ENCODE measurements around the gene PEX11G.

PEX11G gene

DNA sequence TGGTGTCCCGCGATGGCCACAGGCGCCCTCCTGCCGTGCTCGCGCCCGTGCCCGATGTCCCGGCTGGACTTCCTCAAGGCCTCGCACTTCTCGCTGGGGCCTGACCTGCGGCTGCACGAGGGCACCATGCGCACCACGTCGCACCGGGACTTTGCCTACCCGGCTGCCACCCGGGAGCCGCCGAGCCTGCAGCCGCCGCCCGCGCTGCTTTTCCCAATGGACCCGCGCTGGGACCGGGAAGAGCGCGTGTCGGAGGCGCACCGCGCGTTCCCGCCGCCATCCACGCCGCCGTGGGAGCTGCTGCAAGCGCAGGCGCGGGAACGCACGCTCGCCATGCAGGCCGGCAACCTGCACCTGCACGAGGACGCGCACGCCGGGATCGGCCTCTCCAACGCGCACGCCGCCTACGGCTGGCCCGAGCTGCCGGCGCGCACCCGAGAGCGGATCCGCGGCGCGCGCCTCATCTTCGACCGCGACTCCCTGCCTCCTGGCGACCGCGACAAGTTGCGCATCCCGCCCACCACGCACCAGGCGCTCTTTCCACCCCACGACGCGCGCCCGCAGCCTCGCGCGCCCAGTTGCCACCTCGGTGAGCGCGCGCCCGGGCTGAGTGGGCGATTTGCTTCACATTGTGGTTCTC is 12.1 kb upstream of the PEX11G start:
- TF ChIP-seq, protein P1, sequence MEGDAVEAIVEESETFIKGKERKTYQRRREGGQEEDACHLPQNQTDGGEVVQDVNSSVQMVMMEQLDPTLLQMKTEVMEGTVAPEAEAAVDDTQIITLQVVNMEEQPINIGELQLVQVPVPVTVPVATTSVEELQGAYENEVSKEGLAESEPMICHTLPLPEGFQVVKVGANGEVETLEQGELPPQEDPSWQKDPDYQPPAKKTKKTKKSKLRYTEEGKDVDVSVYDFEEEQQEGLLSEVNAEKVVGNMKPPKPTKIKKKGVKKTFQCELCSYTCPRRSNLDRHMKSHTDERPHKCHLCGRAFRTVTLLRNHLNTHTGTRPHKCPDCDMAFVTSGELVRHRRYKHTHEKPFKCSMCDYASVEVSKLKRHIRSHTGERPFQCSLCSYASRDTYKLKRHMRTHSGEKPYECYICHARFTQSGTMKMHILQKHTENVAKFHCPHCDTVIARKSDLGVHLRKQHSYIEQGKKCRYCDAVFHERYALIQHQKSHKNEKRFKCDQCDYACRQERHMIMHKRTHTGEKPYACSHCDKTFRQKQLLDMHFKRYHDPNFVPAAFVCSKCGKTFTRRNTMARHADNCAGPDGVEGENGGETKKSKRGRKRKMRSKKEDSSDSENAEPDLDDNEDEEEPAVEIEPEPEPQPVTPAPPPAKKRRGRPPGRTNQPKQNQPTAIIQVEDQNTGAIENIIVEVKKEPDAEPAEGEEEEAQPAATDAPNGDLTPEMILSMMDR (conservative IDR thresholded peaks at IDR 0.05), result no peak; the same call in 1 of the 2 replicates
- peak overlapping the region; percentile 31; the same call in 1 of the 2 replicates for H3K27ac ChIP-seq

DNA sequence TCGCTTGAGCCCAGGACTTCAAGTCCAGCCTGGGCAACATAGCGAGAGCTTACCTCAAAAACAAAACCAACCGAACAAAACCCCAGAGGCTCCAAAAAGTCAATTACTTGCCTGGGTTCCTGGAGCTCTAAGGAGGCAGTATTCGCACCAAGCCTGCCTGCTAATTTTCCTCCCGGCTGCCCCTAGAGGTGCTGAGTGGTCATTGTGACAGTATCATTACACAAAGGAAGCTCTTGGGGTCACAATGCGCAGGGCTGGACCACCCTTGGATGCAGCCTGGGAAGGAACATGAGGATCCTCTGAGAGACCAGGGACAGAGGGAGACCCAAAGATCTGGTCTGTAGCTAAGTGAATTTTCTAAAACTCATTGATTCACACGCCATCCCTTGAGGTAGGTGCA is 8.5 kb upstream of the PEX11G start:
- TF ChIP-seq, protein P1 (conservative IDR thresholded peaks at IDR 0.05), result peak; percentile 43
- no peak overlapping the region for H3K27ac ChIP-seq

DNA sequence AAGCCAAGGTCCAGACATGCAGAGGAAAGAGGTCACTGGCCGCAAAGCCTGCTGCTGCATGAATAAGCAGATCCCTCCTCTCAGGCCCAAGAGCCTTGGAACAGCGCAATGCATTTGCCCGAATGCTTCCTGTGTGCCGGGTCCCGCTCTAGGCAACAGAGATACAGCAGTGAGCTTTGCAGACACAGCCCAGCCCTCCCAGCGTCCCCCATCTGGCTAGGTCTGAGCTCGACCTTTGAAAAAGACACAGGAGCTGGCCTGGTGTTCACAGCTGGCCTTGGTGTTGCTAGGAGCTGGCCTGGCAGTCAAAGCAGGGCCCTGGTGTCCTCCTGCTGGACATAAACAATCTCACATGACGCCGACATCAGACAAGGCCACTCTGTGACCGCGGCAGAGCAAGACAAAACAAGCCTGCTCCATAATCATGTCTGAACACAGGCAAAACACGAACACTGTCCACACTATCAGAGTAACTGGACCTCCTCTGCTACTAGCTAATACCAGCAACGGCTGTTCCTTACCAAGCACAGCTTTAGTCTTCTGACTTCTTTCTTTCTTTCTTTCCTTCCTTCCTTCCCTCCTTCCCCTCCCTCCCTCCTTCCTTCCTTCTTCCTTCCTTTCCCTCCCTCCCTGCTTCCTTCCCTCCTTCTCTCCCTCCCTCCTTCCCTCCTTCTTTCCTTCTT is 5.7 kb upstream of the PEX11G start:
- no peak overlapping the region for H3K27ac ChIP-seq
- TF ChIP-seq, protein P1 (conservative IDR thresholded peaks at IDR 0.05), result no peak

DNA sequence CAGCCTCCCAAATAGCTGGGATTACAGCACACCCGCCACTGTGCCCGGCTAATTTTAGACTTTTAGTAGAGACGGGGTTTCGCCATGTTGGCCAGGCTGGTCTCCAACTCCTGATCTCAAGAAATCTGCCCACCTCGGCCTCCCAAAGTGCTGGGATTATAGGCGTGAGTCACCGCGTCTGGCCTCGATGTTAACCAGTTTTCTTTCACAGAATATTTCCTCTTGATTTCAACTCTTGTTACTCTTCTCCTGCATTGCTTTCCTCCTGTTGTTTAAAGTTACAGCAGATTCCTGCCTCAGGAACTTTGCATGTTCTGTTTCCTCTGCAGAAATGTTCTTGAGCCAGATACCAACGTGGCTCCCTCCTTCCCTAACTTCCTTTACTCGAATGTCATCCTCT is 3.7 kb upstream of the PEX11G start:
- H3K27ac ChIP-seq, result no peak overlapping the region
- TF ChIP-seq, protein P1 (conservative IDR thresholded peaks at IDR 0.05), result no peak

DNA sequence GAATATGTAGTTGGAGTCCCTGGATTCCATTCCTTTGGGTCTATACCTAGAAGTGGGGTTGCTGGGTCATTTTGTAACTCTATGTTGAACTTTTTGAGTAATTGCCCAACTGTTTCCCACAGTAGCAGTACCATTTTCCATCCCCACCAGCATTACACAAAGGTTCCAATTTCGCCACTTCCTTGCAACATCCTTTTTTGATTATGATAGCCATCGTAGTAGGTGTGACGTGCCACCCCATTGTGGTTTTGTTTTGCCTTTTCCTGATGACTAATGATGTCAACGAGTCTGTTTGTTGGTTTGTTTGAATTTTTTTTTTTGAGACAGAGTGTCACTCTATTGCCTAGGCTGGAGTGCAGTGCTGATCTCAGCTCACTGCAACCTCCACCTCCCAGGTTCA is 3.3 kb upstream of the PEX11G start:
- H3K27ac ChIP-seq, result no peak overlapping the region
- TF ChIP-seq, protein P1 (conservative IDR thresholded peaks at IDR 0.05), result no peak

DNA sequence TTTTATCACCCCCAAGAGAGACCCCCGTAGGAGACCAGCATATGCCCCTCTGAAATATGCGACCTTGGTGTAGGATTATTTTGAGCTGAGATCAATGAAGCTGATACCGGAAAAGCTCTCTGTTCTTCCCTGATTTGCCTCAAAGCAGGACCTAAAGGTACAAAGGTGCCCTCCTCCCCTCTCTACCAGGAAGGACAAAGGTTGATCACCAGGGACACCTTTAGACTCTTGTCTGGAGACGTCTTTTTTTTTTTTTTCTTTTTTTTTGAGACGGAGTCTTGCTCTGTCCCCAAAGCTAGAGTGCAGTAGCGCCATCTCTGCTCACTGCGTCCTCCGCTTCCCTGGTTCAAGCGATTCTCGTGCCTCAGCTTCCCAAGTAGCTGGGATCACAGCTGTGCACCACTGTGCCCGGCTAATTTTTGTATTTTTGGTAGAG is 792 bp upstream of the PEX11G start:
- TF ChIP-seq, protein P1 (conservative IDR thresholded peaks at IDR 0.05), result no peak
- peak overlapping the region; percentile 65 for H3K27ac ChIP-seq

DNA sequence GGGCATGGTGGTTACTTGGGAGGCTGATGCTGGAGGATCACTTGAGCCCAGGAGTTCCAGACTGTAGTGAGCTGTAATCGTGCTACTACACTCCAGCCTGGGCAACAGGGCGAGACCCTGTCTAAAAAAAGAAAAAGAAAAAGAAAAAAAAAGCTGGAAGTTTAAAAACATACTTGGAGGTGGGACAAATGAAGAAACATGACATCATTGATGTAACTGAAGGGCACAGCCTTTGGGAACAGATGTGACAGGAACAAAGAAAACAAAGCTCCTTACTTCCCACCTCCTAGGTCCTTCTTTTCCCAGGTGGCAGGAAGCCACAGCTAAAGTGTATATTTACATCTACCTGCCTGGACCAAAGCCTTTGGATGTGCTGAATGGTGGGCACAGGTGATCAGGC is 1.9 kb downstream of the PEX11G start:
- H3K27ac ChIP-seq, result no peak overlapping the region
- TF ChIP-seq, protein P1 (conservative IDR thresholded peaks at IDR 0.05), result no peak
